HUES6 (cell line): ENCODE measurements around the gene RRH.
"Not testable (repeated sequence)": the region's sequence is repeated elsewhere in the genome, so short reads cannot be mapped to it uniquely, and the experiment has no call there.

ENCODE experiments used
- H3K27ac ChIP-seq: 2 replicates; pipeline ENCODE4 v1.7.0; 2013; ENCODE audit warnings: low read depth, mild to moderate bottlenecking, low read length, inconsistent platforms
- H3K27me3 ChIP-seq: 2 replicates; pipeline ENCODE4 v1.6.1; 2013; ENCODE audit warnings: low read length; ENCODE audit not compliant: control insufficient read depth, insufficient read depth
- H3K36me3 ChIP-seq: 2 replicates; pipeline ENCODE4 v1.6.1; 2013; ENCODE audit warnings: low read length; ENCODE audit not compliant: control insufficient read depth, insufficient read depth
- H3K4me1 ChIP-seq: 2 replicates; pipeline ENCODE4 v1.6.1; 2013; ENCODE audit warnings: low read length; ENCODE audit not compliant: control insufficient read depth, insufficient read depth
- H3K4me3 ChIP-seq: 2 replicates; pipeline ENCODE4 v1.5.1; 2013; ENCODE audit warnings: low read depth, low read length
- H3K9ac ChIP-seq: one replicate; pipeline ENCODE4 v1.6.1; 2013; ENCODE audit warnings: mild to moderate bottlenecking, low read length
- H3K9me3 ChIP-seq: 2 replicates; pipeline ENCODE4 v1.6.1; 2013; ENCODE audit warnings: low read depth, low read length; ENCODE audit not compliant: control insufficient read depth, insufficient read depth

The RRH gene

GRCh38 chr4:109873791-109874514, 46.2 kb downstream of the RRH start:
- H3K9ac ChIP-seq: no peak overlapping the region
- H3K36me3 ChIP-seq: no peaks in the 10 kb centered on the region
- no peaks in the 10 kb centered on the region for H3K4me1 ChIP-seq
- no peaks in the 10 kb centered on the region for H3K9me3 ChIP-seq
- H3K4me3 ChIP-seq: no peak overlapping the region
- H3K27me3 ChIP-seq: no peaks in the 10 kb centered on the region
- H3K27ac ChIP-seq: no peak overlapping the region

DNA sequence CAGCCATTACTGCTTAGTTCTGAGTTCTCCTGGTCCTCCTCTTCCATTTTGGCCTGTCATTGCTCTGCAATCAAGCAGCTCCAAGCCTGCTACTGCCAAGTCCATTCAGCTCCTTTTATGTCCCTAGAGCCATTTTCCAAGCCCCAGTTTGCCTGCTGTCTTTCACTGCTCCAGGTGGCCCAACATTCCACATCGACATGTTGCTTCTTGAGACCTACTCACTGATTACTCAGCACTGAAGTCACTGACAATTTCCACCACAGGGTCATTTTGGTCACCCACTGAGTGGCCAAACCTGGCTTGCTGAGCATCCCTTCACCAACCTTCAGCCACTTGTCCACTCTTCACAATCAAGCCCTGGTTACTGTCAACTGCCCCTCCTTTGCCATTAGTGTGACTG, 47.3 kb downstream of the RRH start:
- no peaks in the 10 kb centered on the region for H3K27me3 ChIP-seq
- no peak overlapping the region for H3K4me3 ChIP-seq
- no peak overlapping the region for H3K27ac ChIP-seq
- H3K4me1 ChIP-seq: no peaks in the 10 kb centered on the region
- no peaks in the 10 kb centered on the region for H3K9me3 ChIP-seq
- H3K9ac ChIP-seq: no peak overlapping the region
- H3K36me3 ChIP-seq: no peaks in the 10 kb centered on the region

GRCh38 chr4:109875553-109875952, 47.8 kb downstream of the RRH start:
- not testable (repeated sequence) for H3K9ac ChIP-seq, H3K36me3 ChIP-seq, H3K27me3 ChIP-seq, H3K27ac ChIP-seq, H3K4me3 ChIP-seq, H3K4me1 ChIP-seq, H3K9me3 ChIP-seq

- no peaks in the 10 kb centered on the region for H3K27me3 ChIP-seq
- H3K4me3 ChIP-seq: no peak overlapping the region
- H3K4me1 ChIP-seq: no peaks in the 10 kb centered on the region
- H3K27ac ChIP-seq: no peak overlapping the region
- H3K9me3 ChIP-seq: no peaks in the 10 kb centered on the region
- H3K9ac ChIP-seq: no peak overlapping the region
- no peaks in the 10 kb centered on the region for H3K36me3 ChIP-seq
These were observed 49.0 kb downstream of the RRH start for GRCh38 chr4:109876634-109877265.

GRCh38 chr4:109877400-109877799, 49.6 kb downstream of the RRH start:
- Histone ChIP-seq H3K27ac (no peak overlapping the region), H3K27me3 (no peaks in the 10 kb centered on the region), H3K9ac (no peak overlapping the region), H3K9me3 (no peaks in the 10 kb centered on the region), H3K4me1 (no peaks in the 10 kb centered on the region), H3K4me3 (no peak overlapping the region), H3K36me3 (no peaks in the 10 kb centered on the region)

DNA sequence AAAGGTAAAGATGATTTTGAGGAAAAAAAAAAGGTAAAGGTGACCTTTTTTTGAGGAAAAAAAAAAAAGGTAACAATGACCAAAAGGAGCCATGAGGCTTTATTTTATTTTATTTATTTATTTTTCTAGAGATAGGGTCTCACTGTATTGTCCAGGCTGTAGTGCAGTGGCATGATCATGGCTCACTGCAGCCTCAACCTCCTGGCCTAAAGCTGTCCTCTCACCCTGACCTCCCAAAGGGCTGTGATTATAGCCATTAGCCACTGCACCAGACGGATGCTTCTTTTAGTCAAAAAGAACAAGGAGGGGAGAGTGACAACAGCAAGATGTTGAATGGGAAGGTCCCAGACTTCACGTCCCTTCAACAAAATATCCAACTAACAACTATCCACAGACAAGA, 50.6 kb downstream of the RRH start:
- H3K27ac ChIP-seq: no peak overlapping the region
- no peak overlapping the region for H3K4me3 ChIP-seq
- H3K36me3 ChIP-seq: no peaks in the 10 kb centered on the region
- H3K9ac ChIP-seq: no peak overlapping the region
- H3K27me3 ChIP-seq: no peaks in the 10 kb centered on the region
- no peaks in the 10 kb centered on the region for H3K9me3 ChIP-seq
- no peaks in the 10 kb centered on the region for H3K4me1 ChIP-seq

DNA sequence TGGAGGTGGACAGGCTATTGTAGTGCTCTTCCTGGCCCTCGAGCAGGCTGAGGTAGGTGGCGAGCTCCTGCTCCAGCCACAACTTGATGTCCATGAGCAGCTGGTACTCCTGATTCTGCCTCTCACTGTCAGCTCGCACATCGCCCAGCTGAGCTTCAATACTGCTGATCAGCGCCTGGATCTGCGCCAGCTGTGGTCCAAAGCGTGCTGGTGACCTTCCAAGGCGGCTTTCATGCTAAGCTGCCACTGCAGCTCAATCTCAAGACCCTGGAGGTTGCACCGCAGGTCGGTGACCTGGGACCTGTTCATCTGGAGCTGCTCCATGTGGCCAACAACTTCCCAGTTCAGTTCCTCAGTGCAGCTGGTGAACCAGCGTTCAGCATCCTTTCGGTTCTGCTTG, 51.3 kb downstream of the RRH start:
- Histone ChIP-seq H3K27ac (no peak overlapping the region), H3K36me3 (no peaks in the 10 kb centered on the region), H3K4me3 (no peak overlapping the region), H3K9me3 (no peaks in the 10 kb centered on the region), H3K9ac (no peak overlapping the region), H3K4me1 (no peaks in the 10 kb centered on the region), H3K27me3 (no peaks in the 10 kb centered on the region)

GRCh38 chr4:109879636-109880314, 52.0 kb downstream of the RRH start:
- H3K9ac ChIP-seq: no peak overlapping the region
- H3K9me3 ChIP-seq: no peaks in the 10 kb centered on the region
- no peak overlapping the region for H3K4me3 ChIP-seq
- no peaks in the 10 kb centered on the region for H3K36me3 ChIP-seq
- no peaks in the 10 kb centered on the region for H3K27me3 ChIP-seq
- no peaks in the 10 kb centered on the region for H3K4me1 ChIP-seq
- no peak overlapping the region for H3K27ac ChIP-seq

DNA sequence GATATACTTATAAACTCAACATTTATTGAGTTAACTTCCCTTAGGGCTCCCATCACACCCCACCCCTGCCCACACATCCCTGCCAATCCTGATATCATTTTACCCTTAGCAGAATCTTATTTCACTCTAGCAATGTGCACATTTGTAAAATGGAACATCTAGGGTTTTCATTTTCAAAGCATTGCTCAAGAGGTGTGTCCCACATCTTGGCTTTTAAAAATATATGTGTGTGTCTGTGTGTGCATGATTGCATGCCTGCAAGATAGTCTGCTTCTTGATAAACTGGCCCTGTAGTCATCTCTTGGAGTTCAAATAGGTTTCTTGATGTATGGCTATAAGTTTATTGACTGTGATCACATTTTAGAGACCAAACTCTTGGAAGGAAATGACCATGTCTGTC, 58.5 kb downstream of the RRH start:
- H3K9ac ChIP-seq: no peak overlapping the region
- no peaks in the 10 kb centered on the region for H3K9me3 ChIP-seq
- H3K36me3 ChIP-seq: no peaks in the 10 kb centered on the region
- no peaks in the 10 kb centered on the region for H3K4me1 ChIP-seq
- H3K27me3 ChIP-seq: no peaks in the 10 kb centered on the region
- H3K27ac ChIP-seq: no peak overlapping the region
- H3K4me3 ChIP-seq: no peak overlapping the region

DNA sequence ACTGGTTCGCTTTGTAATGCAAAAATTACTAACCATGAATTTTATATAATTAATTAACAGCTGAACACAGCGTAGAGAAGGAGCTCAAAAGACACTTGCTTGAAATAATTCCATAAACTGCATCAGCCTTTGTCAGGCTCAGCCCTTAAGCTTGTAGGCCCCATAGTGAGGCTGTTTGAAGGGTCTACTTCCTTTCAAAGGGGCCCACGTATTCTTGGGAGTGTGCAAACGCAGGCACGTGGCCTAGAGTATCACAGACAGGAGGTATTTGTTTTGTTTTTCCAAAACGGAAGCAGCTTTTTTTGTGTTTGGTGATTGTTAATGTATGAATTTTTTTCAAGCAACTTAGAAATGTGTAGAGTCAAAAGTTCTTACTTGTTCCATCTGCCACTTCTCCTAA, 59.3 kb downstream of the RRH start:
- no peaks in the 10 kb centered on the region for H3K4me1 ChIP-seq
- H3K4me3 ChIP-seq: no peak overlapping the region
- no peaks in the 10 kb centered on the region for H3K9me3 ChIP-seq
- no peaks in the 10 kb centered on the region for H3K27me3 ChIP-seq
- H3K9ac ChIP-seq: no peak overlapping the region
- no peak overlapping the region for H3K27ac ChIP-seq
- no peaks in the 10 kb centered on the region for H3K36me3 ChIP-seq

- Histone ChIP-seq H3K9me3 (no peaks in the 10 kb centered on the region), H3K36me3 (no peaks in the 10 kb centered on the region), H3K27ac (no peak overlapping the region), H3K9ac (no peak overlapping the region), H3K27me3 (no peaks in the 10 kb centered on the region), H3K4me3 (no peak overlapping the region), H3K4me1 (no peaks in the 10 kb centered on the region)
These were observed 62.3 kb downstream of the RRH start for GRCh38 chr4:109890076-109890475.
